DOHH2 (cell line): ENCODE results near the gene UNC5A.

Experiments used
- EZH2phosphoT487 ChIP-seq: fragments of 200-600 bp; sonication (generic); IDR thresholded peaks from 2 replicates; pipeline ENCODE4 v1.6.1; 2017; ENCODE audit warnings: borderline replicate concordance, mild to moderate bottlenecking, antibody characterized with exemption, low read length, moderate library complexity, mixed read lengths
- TF ChIP-seq, protein P1 (sequence below): fragments of 200-600 bp; sonication (generic); IDR thresholded peaks from one replicate; pipeline ENCODE4 v1.5.1; 2014; ENCODE audit warnings: antibody characterized with exemption, mild to moderate bottlenecking, low read depth, low read length; ENCODE audit not compliant: poor library complexity, severe bottlenecking

DNA sequence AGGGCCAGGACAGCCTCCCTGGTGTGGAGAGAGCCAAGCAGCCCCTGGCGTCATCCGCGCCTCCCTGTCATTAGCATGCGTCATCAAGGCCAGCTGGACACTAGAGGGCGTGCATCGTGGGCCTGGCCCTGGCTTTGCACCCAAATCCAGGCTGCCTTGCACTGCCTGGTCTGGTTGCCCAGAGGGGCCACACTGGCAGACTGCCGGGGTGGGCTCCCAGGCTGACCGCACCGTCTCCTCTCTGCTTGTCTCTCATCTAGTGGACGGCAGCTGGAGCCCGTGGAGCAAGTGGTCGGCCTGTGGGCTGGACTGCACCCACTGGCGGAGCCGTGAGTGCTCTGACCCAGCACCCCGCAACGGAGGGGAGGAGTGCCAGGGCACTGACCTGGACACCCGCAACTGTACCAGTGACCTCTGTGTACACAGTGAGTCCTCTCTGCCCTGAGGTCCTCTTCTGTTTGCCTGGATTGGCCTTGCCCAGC lies 59.8 kb downstream of the UNC5A start:
- TF ChIP-seq, protein P1, sequence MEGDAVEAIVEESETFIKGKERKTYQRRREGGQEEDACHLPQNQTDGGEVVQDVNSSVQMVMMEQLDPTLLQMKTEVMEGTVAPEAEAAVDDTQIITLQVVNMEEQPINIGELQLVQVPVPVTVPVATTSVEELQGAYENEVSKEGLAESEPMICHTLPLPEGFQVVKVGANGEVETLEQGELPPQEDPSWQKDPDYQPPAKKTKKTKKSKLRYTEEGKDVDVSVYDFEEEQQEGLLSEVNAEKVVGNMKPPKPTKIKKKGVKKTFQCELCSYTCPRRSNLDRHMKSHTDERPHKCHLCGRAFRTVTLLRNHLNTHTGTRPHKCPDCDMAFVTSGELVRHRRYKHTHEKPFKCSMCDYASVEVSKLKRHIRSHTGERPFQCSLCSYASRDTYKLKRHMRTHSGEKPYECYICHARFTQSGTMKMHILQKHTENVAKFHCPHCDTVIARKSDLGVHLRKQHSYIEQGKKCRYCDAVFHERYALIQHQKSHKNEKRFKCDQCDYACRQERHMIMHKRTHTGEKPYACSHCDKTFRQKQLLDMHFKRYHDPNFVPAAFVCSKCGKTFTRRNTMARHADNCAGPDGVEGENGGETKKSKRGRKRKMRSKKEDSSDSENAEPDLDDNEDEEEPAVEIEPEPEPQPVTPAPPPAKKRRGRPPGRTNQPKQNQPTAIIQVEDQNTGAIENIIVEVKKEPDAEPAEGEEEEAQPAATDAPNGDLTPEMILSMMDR, result peak; percentile 51
- no peak for TF ChIP-seq EZH2phosphoT487
